SK-N-SH treated with all-trans-retinoic acid at 6 μM for 48 hours (cell line): ENCODE data around the gene SLC22A17.
"Not testable (repeated sequence)": the region's sequence is repeated elsewhere in the genome, so short reads cannot be mapped to it uniquely, and the experiment has no call there.

Experiments
- ATAC-seq: fragments of 200-7000 bp; cut with Tn5 transposase; 3 replicates; pipeline ENCODE4 v1.9.1; 2020; ENCODE audit warnings: mild to moderate bottlenecking, moderate library complexity
- ARNTL ChIP-seq: fragments of 450-650 bp; formaldehyde crosslinking; IDR thresholded peaks from 2 replicates; pipeline ENCODE4 v1.5.0; 2020; ENCODE audit warnings: low read depth, mild to moderate bottlenecking, moderate library complexity, borderline replicate concordance
- BACH2 ChIP-seq: fragments of 250-450 bp; sonication (Bioruptor Pico); IDR thresholded peaks from 2 replicates; pipeline ENCODE4 v1.9.0; 2021; ENCODE audit warnings: mild to moderate bottlenecking, borderline replicate concordance
- CREB5 ChIP-seq: fragments of 250-450 bp; sonication (Bioruptor Pico); IDR thresholded peaks from 2 replicates; pipeline ENCODE4 v1.5.1; 2020; ENCODE audit warnings: low read depth, mild to moderate bottlenecking, moderate library complexity
- CSDC2 ChIP-seq: fragments of 250-450 bp; sonication (Bioruptor Pico); IDR thresholded peaks from 2 replicates; pipeline ENCODE4 v1.5.0; 2020; ENCODE audit warnings: mild to moderate bottlenecking, moderate library complexity
- CSRNP3 ChIP-seq: fragments of 250-450 bp; sonication (Bioruptor Pico); IDR thresholded peaks from 2 replicates; pipeline ENCODE4 v1.5.1; 2021; ENCODE audit warnings: mild to moderate bottlenecking, moderate library complexity
- GLIS3 ChIP-seq: fragments of 250-450 bp; sonication (Bioruptor Pico); IDR thresholded peaks from 2 replicates; pipeline ENCODE4 v1.5.0; 2020; ENCODE audit warnings: mild to moderate bottlenecking, moderate library complexity
- ISL1 ChIP-seq: fragments of 250-450 bp; sonication (Bioruptor Pico); IDR thresholded peaks from 2 replicates; pipeline ENCODE4 v2.1.2; 2022; ENCODE audit warnings: mild to moderate bottlenecking, moderate library complexity
- OSR1 ChIP-seq: fragments of 250-450 bp; sonication (Bioruptor Pico); IDR thresholded peaks from 2 replicates; pipeline ENCODE4 v1.8.0; 2022; ENCODE audit warnings: moderate library complexity, mild to moderate bottlenecking, inconsistent platforms
- PATZ1 ChIP-seq: fragments of 250-450 bp; sonication (Bioruptor Pico); IDR thresholded peaks from 2 replicates; pipeline ENCODE4 v1.8.0; 2020; ENCODE audit warnings: mild to moderate bottlenecking, moderate library complexity, borderline replicate concordance
- PPARA ChIP-seq: fragments of 250-450 bp; sonication (Bioruptor Pico); IDR thresholded peaks from 2 replicates; pipeline ENCODE4 v1.5.0; 2020; ENCODE audit warnings: mild to moderate bottlenecking, borderline replicate concordance
- RARB ChIP-seq: fragments of 250-450 bp; sonication (Bioruptor Pico); IDR thresholded peaks from 2 replicates; pipeline ENCODE4 v1.8.0; 2021; ENCODE audit warnings: mild to moderate bottlenecking, moderate library complexity
- SNAI2 ChIP-seq: fragments of 250-450 bp; sonication (Bioruptor Pico); IDR thresholded peaks from 2 replicates; pipeline ENCODE4 v1.5.0; 2020; ENCODE audit warnings: mild to moderate bottlenecking, moderate library complexity
- TOX ChIP-seq: fragments of 250-450 bp; sonication (Bioruptor Pico); IDR thresholded peaks from 2 replicates; pipeline ENCODE4 v1.8.0; 2021; ENCODE audit warnings: mild to moderate bottlenecking, moderate library complexity, borderline replicate concordance
- ZC3H10 ChIP-seq: fragments of 250-450 bp; sonication (Bioruptor Pico); IDR thresholded peaks from 2 replicates; pipeline ENCODE4 v1.5.1; 2021; ENCODE audit warnings: mild to moderate bottlenecking, moderate library complexity
- ZFP3 ChIP-seq: fragments of 250-450 bp; sonication (Bioruptor Pico); IDR thresholded peaks from 2 replicates; pipeline ENCODE4 v1.5.0; 2020; ENCODE audit warnings: mild to moderate bottlenecking, moderate library complexity
- ZNF70 ChIP-seq: fragments of 450-650 bp; formaldehyde crosslinking; IDR thresholded peaks from 2 replicates; pipeline ENCODE4 v1.5.0; 2020; ENCODE audit warnings: mild to moderate bottlenecking, moderate library complexity
- ZNF8 ChIP-seq: fragments of 450-650 bp; formaldehyde crosslinking; IDR thresholded peaks from 2 replicates; pipeline ENCODE4 v1.5.0; 2020; ENCODE audit warnings: mild to moderate bottlenecking, moderate library complexity
- TF ChIP-seq, protein P1 (sequence below): fragments of 250-450 bp; sonication (Bioruptor Pico); IDR thresholded peaks from 2 replicates; pipeline ENCODE4 v1.5.0; 2020; ENCODE audit warnings: mild to moderate bottlenecking, moderate library complexity
- TF ChIP-seq, protein P2 (sequence below): fragments of 250-450 bp; sonication (Bioruptor Pico); IDR thresholded peaks from 2 replicates; pipeline ENCODE4 v1.8.0; 2021; ENCODE audit warnings: low read depth, mild to moderate bottlenecking, moderate library complexity, borderline replicate concordance

The SLC22A17 gene

GRCh38 chr14:23387916-23388882, 35.5 kb upstream of the SLC22A17 start:
- no peak for ATAC-seq
- TF ChIP-seq CSRNP3 (CRISPR knock-in tag) (no peak), ZFP3 (CRISPR knock-in tag) (no peak), BACH2 (no peak), TOX (CRISPR knock-in tag) (no peak), CREB5 (CRISPR knock-in tag) (no peak), PPARA (no peak), SNAI2 (CRISPR knock-in tag) (no peak), OSR1 (CRISPR knock-in tag) (no peak), RARB (CRISPR knock-in tag) (no peak), PATZ1 (CRISPR knock-in tag) (no peak), ZC3H10 (no peak), CSDC2 (CRISPR knock-in tag) (no peak), ZNF70 (CRISPR knock-in tag) (no peak), ARNTL (CRISPR knock-in tag) (no peak), ZNF8 (no peak)
- TF ChIP-seq, protein P1, sequence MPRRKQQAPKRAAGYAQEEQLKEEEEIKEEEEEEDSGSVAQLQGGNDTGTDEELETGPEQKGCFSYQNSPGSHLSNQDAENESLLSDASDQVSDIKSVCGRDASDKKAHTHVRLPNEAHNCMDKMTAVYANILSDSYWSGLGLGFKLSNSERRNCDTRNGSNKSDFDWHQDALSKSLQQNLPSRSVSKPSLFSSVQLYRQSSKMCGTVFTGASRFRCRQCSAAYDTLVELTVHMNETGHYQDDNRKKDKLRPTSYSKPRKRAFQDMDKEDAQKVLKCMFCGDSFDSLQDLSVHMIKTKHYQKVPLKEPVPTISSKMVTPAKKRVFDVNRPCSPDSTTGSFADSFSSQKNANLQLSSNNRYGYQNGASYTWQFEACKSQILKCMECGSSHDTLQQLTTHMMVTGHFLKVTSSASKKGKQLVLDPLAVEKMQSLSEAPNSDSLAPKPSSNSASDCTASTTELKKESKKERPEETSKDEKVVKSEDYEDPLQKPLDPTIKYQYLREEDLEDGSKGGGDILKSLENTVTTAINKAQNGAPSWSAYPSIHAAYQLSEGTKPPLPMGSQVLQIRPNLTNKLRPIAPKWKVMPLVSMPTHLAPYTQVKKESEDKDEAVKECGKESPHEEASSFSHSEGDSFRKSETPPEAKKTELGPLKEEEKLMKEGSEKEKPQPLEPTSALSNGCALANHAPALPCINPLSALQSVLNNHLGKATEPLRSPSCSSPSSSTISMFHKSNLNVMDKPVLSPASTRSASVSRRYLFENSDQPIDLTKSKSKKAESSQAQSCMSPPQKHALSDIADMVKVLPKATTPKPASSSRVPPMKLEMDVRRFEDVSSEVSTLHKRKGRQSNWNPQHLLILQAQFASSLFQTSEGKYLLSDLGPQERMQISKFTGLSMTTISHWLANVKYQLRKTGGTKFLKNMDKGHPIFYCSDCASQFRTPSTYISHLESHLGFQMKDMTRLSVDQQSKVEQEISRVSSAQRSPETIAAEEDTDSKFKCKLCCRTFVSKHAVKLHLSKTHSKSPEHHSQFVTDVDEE (CRISPR knock-in tag) = no peak

- TF ChIP-seq, protein P2, sequence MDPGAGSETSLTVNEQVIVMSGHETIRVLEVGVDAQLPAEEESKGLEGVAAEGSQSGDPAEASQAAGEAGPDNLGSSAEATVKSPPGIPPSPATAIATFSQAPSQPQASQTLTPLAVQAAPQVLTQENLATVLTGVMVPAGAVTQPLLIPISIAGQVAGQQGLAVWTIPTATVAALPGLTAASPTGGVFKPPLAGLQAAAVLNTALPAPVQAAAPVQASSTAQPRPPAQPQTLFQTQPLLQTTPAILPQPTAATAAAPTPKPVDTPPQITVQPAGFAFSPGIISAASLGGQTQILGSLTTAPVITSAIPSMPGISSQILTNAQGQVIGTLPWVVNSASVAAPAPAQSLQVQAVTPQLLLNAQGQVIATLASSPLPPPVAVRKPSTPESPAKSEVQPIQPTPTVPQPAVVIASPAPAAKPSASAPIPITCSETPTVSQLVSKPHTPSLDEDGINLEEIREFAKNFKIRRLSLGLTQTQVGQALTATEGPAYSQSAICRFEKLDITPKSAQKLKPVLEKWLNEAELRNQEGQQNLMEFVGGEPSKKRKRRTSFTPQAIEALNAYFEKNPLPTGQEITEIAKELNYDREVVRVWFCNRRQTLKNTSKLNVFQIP (CRISPR knock-in tag) = no peak
- no peak for TF ChIP-seq ISL1 (CRISPR knock-in tag)
- no peak for TF ChIP-seq CSRNP3 (CRISPR knock-in tag)
- TF ChIP-seq GLIS3 (CRISPR knock-in tag) = no peak
- no peak for TF ChIP-seq CSDC2 (CRISPR knock-in tag)
- no peak for TF ChIP-seq CREB5 (CRISPR knock-in tag)
- TF ChIP-seq RARB (CRISPR knock-in tag) = no peak
- TF ChIP-seq PPARA = no peak
- no peak for ATAC-seq
Observed at GRCh38 chr14:23386999-23387398, 34.3 kb upstream of the SLC22A17 start.

DNA sequence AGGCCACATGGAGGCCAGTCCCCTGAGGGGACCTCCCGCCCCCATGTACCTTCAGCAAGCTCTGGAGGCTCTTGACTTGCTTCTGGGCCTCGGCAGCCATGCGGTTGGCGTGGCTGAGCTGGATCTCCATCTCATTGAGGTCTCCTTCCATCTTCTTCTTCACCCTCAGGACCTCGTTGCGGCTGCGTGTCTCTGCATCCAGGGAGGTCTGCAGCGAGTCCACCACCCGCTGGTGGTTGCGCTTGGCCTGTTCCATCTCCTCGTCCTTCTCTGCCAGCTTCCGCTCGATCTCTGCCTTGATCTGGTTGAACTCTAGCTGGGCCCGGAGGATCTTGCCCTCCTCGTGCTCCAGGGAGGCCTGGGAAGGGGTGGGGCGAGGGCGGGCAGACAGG, 33.6 kb upstream of the SLC22A17 start:
- ATAC-seq = not testable (repeated sequence)
